ENCODE results near the gene KATNAL1. TPM values are rescaled to one million over a fixed set of nuclear protein-coding genes. Genes with fewer than 3 reads are reported as not detected.
"Not testable (repeated sequence)": the region's sequence is repeated elsewhere in the genome, so short reads cannot be mapped to it uniquely, and the experiment has no call there.

KATNAL1 gene
- total RNA-seq, 1 donor from 2014 or later, result 76.3 TPM

- DNase-seq, result no peak
These were observed 15.0 kb downstream of the KATNAL1 start for GRCh38 chr13:30292325-30292724.

DNA sequence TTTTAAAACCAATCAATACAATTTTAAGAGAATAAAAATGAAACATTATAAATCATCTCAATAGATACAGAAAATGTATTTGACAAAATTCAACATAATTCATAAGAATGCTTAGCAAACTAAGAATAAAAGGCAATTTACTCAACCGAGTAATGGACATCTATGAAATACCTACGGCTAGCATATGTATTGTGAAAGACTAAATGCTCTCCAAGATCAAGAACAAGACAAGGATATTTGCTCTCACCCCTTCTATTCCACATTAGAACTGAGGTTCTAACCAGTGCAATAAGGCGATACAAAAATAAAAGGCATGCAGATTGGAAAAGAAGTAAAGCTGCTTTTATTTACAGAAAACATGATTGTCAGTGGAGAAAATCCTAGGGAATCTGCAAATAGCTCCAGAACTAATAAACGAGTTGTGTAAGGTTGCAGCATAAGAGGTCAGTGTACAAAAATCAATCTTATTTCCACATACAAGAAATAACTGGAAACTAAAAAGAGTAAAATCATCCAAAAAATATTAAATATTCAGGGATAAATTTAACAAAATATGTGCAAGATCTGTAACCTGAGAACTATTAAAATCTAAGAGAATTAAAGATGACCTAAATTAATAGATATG lies 16.4 kb downstream of the KATNAL1 start:
- DNase-seq, result no peak

DNA sequence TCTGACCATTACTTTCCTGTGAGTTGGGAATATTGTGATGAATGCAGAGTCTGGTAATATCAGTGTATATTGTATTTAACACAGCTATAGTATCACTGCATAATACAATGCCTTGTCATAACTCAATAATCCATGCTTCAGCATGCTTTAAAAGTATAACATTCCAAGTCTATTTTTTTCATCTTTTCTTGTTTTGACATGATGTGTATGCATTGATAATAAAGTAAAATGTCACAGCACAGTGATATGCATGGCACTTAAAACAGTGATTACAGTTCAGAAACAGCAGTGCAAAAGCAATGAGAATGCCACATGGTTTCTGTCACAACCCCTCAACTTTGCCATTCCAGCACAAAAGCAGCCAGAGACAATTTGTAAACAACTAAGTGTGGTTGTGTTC lies 17.8 kb downstream of the KATNAL1 start:
- DNase-seq, result no peak

DNA sequence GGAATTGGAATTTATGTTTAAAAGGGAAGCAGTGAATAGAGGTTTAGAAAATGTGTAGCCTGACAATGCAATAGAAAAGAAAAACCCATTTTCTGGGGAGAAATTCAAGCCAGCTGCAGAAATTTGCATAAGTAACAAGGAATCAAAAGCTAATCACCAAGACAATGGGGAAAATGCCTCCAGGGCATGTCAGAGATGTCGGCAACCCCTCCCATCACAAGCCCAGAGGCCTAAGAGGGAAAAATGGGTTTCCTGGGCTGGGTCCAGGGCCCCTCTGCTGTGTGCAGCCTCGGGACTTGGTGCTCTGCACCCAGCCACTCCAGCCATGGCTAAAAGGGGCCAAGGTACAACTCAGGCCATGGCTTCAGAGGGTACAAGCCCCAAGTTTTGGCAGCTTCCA lies 21.3 kb downstream of the KATNAL1 start:
- DNase-seq, result not testable (repeated sequence)

- no peak for DNase-seq
These were observed 31.2 kb downstream of the KATNAL1 start for GRCh38 chr13:30276178-30276577.

GRCh38 chr13:30274083-30274482 lies 33.3 kb downstream of the KATNAL1 start:
- DNase-seq, result no peak

DNA sequence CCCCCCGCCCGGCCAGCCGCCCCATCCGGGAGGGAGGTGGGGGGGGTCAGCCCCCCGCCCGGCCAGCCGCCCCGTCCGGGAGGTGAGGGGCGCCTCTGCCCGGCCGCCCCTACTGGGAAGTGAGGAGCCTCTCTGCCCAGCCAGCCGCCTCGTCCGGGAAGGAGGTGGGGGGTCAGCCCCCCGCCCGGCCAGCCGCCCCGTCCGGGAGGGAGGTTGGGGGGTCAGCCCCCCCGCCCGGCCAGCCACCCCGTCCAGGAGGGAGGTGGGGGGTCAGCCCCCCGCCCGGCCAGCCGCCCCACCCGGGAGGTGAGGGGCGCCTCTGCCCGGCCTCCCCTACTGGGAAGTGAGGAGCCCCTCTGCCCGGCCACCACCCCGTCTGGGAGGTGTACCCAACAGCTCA lies 37.3 kb downstream of the KATNAL1 start:
- DNase-seq, result not testable (repeated sequence)

GRCh38 chr13:30268673-30269072 lies 38.7 kb downstream of the KATNAL1 start:
- no peak for DNase-seq

DNA sequence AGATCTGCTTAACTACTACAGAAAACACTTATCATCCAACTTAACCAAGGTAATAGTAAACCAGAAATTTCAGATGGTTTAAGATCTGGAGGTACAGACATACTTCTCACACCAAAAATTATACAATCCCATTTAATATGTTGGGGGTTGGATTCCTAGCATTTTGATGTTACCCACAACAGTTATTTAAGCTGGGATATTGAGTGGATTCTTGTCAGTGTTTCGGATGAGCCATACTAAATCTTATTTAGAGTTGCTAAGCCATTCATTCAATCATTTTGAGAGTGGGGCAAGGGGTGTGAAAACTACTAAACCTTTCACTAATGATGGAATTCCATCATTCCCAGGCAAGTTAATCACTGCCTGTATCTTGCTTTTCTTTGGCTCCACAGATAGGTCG lies 40.6 kb downstream of the KATNAL1 start:
- DNase-seq, result no peak

DNA sequence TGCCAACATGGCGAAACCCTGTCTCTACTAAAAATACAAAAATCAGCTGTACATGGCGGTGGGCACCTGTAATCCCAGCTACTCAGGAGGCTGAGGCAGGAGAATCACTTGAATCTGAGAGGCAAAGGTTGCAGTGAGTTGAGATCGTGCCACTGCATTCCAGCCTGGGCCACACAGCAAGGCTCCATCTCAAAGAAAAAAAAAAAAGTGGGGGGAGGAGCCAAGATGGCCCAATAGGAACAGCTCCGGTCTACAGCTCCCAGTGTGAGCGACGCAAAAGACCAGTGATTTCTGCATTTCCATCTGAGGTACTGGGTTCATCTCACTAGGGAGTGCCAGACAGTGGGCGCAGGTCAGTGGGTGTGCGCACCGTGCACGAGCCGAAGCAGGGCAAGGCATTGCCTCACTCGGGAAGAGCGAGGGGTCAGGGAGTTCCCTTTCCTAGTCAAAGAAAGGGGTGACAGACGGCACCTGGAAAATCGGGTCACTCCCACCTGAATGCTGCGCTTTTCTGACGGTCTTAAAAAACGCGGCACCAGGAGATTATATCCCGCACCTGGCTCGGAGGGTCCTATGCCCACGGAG lies 48.1 kb downstream of the KATNAL1 start:
- DNase-seq, result not testable (repeated sequence)

DNA sequence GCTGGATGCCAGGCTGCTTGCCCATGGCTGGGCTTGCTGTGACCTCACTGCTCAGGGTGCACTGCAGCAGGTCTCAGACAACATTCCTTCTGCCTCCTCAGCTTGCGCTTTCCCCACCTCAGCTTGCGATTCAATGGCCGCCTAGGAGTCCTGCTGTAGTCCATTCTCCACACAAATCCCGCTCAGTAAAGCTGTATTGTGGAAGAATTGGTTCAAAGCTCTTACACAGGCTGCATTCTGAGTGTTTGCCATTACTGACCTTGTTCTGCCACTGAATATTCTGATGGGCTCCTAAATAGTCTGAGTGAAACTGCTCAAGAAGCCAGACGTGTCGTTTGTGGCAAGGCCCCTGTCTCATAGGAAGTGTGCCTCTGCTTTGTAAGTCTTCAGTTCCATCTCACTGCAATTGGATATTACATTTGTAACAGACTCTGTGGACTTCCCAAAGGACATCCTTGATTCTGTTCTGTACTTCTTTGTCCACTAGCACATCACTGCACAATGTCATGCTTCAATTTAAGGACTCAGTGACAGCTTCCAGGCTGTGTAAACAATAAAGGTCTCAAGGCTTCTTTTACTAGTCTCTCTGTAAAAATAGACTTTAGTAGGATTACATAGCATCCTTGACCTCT lies 49.8 kb downstream of the KATNAL1 start:
- DNase-seq, result no peak

DNA sequence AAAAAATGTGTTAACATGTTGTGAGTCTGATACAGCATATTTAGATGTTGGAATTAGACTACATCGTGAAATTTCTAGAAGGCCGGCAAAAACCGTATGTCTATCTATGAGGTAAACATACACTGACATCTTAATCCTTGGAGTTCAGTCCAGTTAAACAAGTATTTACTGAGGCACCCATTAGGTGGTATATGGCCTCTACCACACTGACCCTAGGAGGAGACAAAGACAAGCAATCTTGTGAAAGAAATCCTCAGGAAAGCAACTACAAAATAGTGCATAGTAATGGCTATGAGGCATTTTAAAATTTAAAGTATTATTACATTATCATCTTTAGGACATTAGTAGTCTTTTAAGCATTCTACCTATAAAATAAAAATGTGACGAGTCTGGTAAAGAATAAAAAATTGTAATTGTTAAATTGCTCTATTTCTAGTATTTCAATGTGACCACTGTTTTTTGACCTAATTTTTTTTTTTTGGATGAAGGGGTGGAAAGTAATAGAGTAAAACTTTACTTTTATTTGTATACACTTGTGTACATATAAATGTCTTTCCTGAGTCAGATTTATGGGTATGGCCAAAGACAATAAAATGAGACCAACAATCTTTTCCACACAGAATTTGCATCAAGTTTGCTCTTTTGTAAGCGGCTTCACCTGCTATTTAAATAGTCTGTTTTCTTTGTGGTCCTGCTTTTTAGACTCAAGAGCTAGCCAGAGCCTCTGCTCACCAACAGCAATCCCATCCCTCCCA lies 50.5 kb downstream of the KATNAL1 start:
- DNase-seq, result no peak

- no peak for DNase-seq
These were observed 51.7 kb downstream of the KATNAL1 start for GRCh38 chr13:30255696-30256095.

DNA sequence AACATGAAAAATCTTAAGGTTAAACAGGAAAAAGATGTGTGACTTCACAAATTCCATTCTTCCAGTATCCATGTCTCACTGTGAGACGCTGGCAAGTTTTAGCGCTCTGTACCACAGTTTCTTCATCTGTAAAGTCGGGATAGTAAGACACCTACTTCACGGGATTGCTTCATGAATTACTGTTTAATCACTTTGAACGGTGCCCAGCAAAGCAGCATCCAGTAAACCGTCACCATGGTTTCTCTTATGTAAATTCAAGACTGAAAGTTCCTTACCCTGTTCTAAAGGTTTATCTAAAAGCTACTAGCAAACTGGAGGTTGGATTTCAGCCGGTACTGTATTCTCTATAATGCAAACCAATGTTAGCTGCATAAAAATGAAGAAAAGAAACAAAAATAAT lies 53.5 kb downstream of the KATNAL1 start:
- no peak for DNase-seq

- no peak for DNase-seq
These were observed 59.9 kb downstream of the KATNAL1 start for GRCh38 chr13:30247406-30247805.

DNA sequence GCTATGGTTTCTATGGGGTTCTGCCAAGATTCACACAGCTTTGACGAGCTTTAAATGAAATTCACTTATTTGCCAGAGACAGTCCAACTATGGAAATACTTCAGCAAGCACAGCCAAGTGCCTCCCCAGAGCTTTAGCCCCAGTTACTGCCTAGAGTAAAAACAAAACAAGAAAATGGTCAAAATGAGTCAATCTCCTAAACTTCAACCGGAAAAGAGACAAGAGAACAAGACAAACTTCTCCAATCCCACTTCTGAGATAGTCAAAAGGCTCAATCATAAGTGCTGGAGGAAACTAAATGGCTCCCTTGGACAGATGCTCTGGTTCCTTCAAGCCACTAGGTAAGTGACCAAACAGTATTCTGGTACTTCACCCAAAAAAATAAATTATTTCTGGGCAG lies 65.8 kb downstream of the KATNAL1 start:
- DNase-seq, result no peak

GRCh38 chr13:30240608-30241007 lies 66.7 kb downstream of the KATNAL1 start:
- DNase-seq, result no peak

GRCh38 chr13:30235216-30235615 lies 72.1 kb downstream of the KATNAL1 start:
- DNase-seq, result no peak

- no peak for DNase-seq
These were observed 72.7 kb downstream of the KATNAL1 start for GRCh38 chr13:30234619-30235162.

GRCh38 chr13:30224732-30225131 lies 82.6 kb downstream of the KATNAL1 start:
- no peak for DNase-seq

- DNase-seq, result no peak
These were observed 85.1 kb downstream of the KATNAL1 start for GRCh38 chr13:30222254-30222653.

GRCh38 chr13:30216111-30216510 lies 91.2 kb downstream of the KATNAL1 start:
- no peak for DNase-seq

DNA sequence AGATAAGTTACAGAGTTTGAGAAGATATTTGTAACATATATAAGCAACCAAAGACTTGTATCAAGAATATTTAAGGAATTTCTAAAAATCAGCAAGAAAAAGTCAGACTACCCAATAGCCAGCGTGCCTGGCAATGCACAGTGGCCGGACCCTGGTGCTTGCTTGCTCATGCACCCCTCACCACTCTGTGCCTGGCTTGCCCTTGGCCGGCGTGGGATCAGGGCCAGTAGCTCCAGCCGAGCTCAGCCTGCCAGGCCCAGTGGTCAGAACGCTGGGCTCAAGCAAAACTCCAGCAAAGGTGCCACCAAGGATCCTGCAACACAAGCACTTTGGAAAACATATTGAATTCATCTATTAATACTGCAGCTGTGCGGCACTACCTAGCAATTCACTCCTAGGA lies 95.1 kb downstream of the KATNAL1 start:
- no peak for DNase-seq

All from occipital lobe (tissue), 2 donors.